ENCODE results near the gene KRT13. TPM values are rescaled to one million over a fixed set of nuclear protein-coding genes. Genes with fewer than 3 reads are reported as not detected.

The KRT13 gene
- total and polyA plus RNA-seq, 9 of the 15 experiments (the other 6 are each of a cell fraction or from before 2014, with no cell fraction given), result 0.11 to 1.1 (median 0.24) TPM; not detected in 3

GRCh38 chr17:41500131-41500911 is 5.1 kb downstream of the KRT13 start (continued):
- TF ChIP-seq ZNF592 (IDR thresholded peaks at IDR 0.05) (peak; percentile 10), RBM14 (IDR thresholded peaks at IDR 0.05; ENCODE audit: borderline replicate concordance, insufficient read depth, low read depth, low read length) (no peak), RBFOX2 (IDR thresholded peaks at IDR 0.05; ENCODE audit: low read depth, low read length) (peak; percentile 68), SREBF2 (CRISPR knock-in tag; IDR thresholded peaks at IDR 0.05) (0 out of 2 replicates have a peak, but pooled peaks have one; percentile 67), ZBTB43 (CRISPR knock-in tag; IDR thresholded peaks at IDR 0.05) (no peak), USF1 (CRISPR knock-in tag; IDR thresholded peaks at IDR 0.05) (peak; percentile 57), SMAD3 (CRISPR knock-in tag; conservative IDR thresholded peaks at IDR 0.05) (no peak)
- TF ChIP-seq, protein P1, sequence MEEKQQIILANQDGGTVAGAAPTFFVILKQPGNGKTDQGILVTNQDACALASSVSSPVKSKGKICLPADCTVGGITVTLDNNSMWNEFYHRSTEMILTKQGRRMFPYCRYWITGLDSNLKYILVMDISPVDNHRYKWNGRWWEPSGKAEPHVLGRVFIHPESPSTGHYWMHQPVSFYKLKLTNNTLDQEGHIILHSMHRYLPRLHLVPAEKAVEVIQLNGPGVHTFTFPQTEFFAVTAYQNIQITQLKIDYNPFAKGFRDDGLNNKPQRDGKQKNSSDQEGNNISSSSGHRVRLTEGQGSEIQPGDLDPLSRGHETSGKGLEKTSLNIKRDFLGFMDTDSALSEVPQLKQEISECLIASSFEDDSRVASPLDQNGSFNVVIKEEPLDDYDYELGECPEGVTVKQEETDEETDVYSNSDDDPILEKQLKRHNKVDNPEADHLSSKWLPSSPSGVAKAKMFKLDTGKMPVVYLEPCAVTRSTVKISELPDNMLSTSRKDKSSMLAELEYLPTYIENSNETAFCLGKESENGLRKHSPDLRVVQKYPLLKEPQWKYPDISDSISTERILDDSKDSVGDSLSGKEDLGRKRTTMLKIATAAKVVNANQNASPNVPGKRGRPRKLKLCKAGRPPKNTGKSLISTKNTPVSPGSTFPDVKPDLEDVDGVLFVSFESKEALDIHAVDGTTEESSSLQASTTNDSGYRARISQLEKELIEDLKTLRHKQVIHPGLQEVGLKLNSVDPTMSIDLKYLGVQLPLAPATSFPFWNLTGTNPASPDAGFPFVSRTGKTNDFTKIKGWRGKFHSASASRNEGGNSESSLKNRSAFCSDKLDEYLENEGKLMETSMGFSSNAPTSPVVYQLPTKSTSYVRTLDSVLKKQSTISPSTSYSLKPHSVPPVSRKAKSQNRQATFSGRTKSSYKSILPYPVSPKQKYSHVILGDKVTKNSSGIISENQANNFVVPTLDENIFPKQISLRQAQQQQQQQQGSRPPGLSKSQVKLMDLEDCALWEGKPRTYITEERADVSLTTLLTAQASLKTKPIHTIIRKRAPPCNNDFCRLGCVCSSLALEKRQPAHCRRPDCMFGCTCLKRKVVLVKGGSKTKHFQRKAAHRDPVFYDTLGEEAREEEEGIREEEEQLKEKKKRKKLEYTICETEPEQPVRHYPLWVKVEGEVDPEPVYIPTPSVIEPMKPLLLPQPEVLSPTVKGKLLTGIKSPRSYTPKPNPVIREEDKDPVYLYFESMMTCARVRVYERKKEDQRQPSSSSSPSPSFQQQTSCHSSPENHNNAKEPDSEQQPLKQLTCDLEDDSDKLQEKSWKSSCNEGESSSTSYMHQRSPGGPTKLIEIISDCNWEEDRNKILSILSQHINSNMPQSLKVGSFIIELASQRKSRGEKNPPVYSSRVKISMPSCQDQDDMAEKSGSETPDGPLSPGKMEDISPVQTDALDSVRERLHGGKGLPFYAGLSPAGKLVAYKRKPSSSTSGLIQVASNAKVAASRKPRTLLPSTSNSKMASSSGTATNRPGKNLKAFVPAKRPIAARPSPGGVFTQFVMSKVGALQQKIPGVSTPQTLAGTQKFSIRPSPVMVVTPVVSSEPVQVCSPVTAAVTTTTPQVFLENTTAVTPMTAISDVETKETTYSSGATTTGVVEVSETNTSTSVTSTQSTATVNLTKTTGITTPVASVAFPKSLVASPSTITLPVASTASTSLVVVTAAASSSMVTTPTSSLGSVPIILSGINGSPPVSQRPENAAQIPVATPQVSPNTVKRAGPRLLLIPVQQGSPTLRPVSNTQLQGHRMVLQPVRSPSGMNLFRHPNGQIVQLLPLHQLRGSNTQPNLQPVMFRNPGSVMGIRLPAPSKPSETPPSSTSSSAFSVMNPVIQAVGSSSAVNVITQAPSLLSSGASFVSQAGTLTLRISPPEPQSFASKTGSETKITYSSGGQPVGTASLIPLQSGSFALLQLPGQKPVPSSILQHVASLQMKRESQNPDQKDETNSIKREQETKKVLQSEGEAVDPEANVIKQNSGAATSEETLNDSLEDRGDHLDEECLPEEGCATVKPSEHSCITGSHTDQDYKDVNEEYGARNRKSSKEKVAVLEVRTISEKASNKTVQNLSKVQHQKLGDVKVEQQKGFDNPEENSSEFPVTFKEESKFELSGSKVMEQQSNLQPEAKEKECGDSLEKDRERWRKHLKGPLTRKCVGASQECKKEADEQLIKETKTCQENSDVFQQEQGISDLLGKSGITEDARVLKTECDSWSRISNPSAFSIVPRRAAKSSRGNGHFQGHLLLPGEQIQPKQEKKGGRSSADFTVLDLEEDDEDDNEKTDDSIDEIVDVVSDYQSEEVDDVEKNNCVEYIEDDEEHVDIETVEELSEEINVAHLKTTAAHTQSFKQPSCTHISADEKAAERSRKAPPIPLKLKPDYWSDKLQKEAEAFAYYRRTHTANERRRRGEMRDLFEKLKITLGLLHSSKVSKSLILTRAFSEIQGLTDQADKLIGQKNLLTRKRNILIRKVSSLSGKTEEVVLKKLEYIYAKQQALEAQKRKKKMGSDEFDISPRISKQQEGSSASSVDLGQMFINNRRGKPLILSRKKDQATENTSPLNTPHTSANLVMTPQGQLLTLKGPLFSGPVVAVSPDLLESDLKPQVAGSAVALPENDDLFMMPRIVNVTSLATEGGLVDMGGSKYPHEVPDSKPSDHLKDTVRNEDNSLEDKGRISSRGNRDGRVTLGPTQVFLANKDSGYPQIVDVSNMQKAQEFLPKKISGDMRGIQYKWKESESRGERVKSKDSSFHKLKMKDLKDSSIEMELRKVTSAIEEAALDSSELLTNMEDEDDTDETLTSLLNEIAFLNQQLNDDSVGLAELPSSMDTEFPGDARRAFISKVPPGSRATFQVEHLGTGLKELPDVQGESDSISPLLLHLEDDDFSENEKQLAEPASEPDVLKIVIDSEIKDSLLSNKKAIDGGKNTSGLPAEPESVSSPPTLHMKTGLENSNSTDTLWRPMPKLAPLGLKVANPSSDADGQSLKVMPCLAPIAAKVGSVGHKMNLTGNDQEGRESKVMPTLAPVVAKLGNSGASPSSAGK (IDR thresholded peaks at IDR 0.05), result peak; percentile 50
